B cell (primary cell): Measurements from ENCODE around the gene DCN.

Experiments used
- EZH2 ChIP-seq: IDR thresholded peaks from 2 replicates; pipeline ENCODE4 v1.6.1; 2012; ENCODE audit warnings: borderline replicate concordance, low read depth, mild to moderate bottlenecking, moderate library complexity, low read length; ENCODE audit not compliant: insufficient read depth, poor library complexity, severe bottlenecking
- TF ChIP-seq, protein P1 (sequence below): fragments of 200-600 bp; IDR thresholded peaks from one replicate; pipeline ENCODE4 v1.8.0; 2022; ENCODE audit warnings: antibody characterized with exemption, mild to moderate bottlenecking

DNA sequence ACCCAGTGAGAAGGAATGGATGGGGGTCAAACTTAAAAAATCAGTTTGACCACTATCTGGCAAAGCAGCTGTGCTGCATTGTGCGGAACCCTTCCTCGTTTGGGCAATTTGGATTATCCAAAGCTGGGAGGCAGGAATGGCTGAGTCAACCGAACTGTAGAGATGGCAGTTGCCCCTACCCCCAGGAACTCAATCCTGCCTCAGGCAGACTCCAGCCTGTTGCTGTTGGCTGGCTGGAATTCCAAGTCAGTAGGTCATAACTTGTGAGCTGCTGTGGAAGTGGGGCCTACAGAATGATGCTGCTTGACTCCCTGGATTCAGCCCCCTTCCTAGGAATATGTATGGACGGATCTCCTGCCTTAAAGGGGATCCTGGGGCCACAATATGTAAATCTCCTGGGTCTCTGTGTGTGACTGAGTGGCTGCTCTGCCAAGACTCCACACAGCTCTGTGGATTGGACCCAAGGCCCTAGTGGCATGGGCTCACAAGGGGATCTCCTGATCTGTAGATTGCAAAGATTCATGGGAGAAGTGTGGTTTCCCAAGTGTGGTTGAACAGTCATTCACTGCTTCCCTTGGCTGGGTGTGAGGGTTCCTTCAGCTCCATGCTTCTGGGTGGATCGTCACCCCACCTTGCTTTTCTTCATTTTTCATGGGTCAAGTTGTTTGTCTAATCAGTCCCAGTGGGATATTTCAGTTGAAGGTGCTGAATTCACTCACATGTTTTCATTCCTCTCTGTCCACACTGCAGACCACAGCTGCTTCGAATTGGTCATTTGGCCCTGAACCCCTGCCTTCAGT lies 90.5 kb downstream of the DCN start:
- TF ChIP-seq, protein P1, sequence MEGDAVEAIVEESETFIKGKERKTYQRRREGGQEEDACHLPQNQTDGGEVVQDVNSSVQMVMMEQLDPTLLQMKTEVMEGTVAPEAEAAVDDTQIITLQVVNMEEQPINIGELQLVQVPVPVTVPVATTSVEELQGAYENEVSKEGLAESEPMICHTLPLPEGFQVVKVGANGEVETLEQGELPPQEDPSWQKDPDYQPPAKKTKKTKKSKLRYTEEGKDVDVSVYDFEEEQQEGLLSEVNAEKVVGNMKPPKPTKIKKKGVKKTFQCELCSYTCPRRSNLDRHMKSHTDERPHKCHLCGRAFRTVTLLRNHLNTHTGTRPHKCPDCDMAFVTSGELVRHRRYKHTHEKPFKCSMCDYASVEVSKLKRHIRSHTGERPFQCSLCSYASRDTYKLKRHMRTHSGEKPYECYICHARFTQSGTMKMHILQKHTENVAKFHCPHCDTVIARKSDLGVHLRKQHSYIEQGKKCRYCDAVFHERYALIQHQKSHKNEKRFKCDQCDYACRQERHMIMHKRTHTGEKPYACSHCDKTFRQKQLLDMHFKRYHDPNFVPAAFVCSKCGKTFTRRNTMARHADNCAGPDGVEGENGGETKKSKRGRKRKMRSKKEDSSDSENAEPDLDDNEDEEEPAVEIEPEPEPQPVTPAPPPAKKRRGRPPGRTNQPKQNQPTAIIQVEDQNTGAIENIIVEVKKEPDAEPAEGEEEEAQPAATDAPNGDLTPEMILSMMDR, result no peak
- no peak for TF ChIP-seq EZH2
